Activated naive CD4-positive, alpha-beta T cell treated with anti-CD3 and anti-CD28 coated beads for 36 hours (primary cell): ENCODE data around the gene MRPL49. TPM values are rescaled to one million over a fixed set of nuclear protein-coding genes. Genes with fewer than 3 reads are reported as not detected.
"Not testable (repeated sequence)": the region's sequence is repeated elsewhere in the genome, so short reads cannot be mapped to it uniquely, and the experiment has no call there.

Experiments used
- CTCF ChIA-PET: fragments of 350-600 bp; sonication (Branson Sonifier 250); formaldehyde crosslinking; loops from one replicate; lab custom pipeline; 2021; ENCODE audit warnings: antibody characterized with exemption; lab: Charles Lee
- DNase-seq: peaks from one replicate; pipeline ENCODE4 v3.0.0-alpha.2; 2020
- H3K27ac Mint-ChIP-seq: one replicate; pipeline ENCODE4 v1.8.0; 2021; ENCODE audit warnings: mild to moderate bottlenecking, mixed read lengths
- H3K27me3 Mint-ChIP-seq: one replicate; pipeline ENCODE4 v1.8.0; 2021; ENCODE audit warnings: low read depth, mixed read lengths
- H3K36me3 Mint-ChIP-seq: one replicate; pipeline ENCODE4 v1.8.0; 2021; ENCODE audit warnings: low read depth, mixed read lengths
- H3K4me1 Mint-ChIP-seq: one replicate; pipeline ENCODE4 v1.8.0; 2021; ENCODE audit warnings: low read depth, mixed read lengths
- H3K4me3 Mint-ChIP-seq: one replicate; pipeline ENCODE4 v1.8.0; 2021; ENCODE audit warnings: mild to moderate bottlenecking, moderate library complexity, mixed read lengths
- H3K9me3 Mint-ChIP-seq: one replicate; pipeline ENCODE4 v1.8.0; 2021; ENCODE audit warnings: mixed read lengths
- intact Hi-C: fragments of 100-400 bp; cut with micrococcal nuclease; formaldehyde crosslinking; loops from one replicate; pipeline ENCODE4 v1.15.1; 2023
- total RNA-seq, 2 experiments: library from RNA; stranded (reverse); gene quantifications; one replicate each; pipeline ENCODE4 v1.2.3, GENCODE V29; 2021

Gene MRPL49
- total RNA-seq, 2 experiments from 2014 or later = 49.3 to 51.6 TPM

GRCh38 chr11:65113839-65114238 lies 8.3 kb upstream of the MRPL49 start:
- Mint-ChIP-seq H3K4me3 (no peak overlapping the region), H3K27ac (no peak overlapping the region), H3K4me1 (peaks cover 62% of the 10 kb centered on the region), H3K27me3 (no peaks in the 10 kb centered on the region), H3K9me3 (no peaks in the 10 kb centered on the region), H3K36me3 (peaks cover 14% of the 10 kb centered on the region)
- no peak for DNase-seq
- CTCF ChIA-PET = interaction anchor here (0.5 to 4.1 kb wide), 4 partner anchors 16 to 598 kb away, joined by 3 to 41 read pairs (median 4); partner anchors contain the start of genes SNX15 and VPS51
- intact Hi-C loops = loop anchor here (5.0 kb wide), 2 partner anchors 148 to 218 kb away; partner anchors contain the start of genes DPF2 and POLA2

GRCh38 chr11:65114538-65115171 lies 7.5 kb upstream of the MRPL49 start:
- Mint-ChIP-seq H3K9me3 (no peaks in the 10 kb centered on the region), H3K27me3 (no peaks in the 10 kb centered on the region), H3K4me1 (peaks cover 64% of the 10 kb centered on the region), H3K4me3 (no peak overlapping the region), H3K27ac (no peak overlapping the region), H3K36me3 (peaks cover 16% of the 10 kb centered on the region)
- CTCF ChIA-PET = interaction anchor here (0.5 to 0.7 kb wide), 3 partner anchors 65 to 597 kb away, joined by 3 read pairs; no protein-coding TSS in a partner anchor
- DNase-seq = no peak
- intact Hi-C loops = loop anchor here (5.0 kb wide), 3 partner anchors 142 to 218 kb away; partner anchors contain the start of genes DPF2, MAJIN and POLA2

GRCh38 chr11:65115361-65116082 lies 6.6 kb upstream of the MRPL49 start:
- H3K36me3 Mint-ChIP-seq = peaks cover 23% of the 10 kb centered on the region
- no peaks in the 10 kb centered on the region for H3K27me3 Mint-ChIP-seq
- CTCF ChIA-PET = interaction anchor here (0.7 to 2.7 kb wide), 5 partner anchors 20 to 324 kb away, joined by 3 to 14 read pairs (median 3); partner anchors contain the start of gene ARL2
- H3K4me3 Mint-ChIP-seq = peak overlapping the region; percentile 87
- peaks cover 66% of the 10 kb centered on the region for H3K4me1 Mint-ChIP-seq
- H3K9me3 Mint-ChIP-seq = no peaks in the 10 kb centered on the region
- no peak for DNase-seq
- H3K27ac Mint-ChIP-seq = no peak overlapping the region
- intact Hi-C loops = loop anchor here (2.0 to 5.0 kb wide), 3 partner anchors 143 to 337 kb away; partner anchors contain the start of genes ATG2A, MAJIN and SF1

GRCh38 chr11:65116370-65117205 lies 5.5 kb upstream of the MRPL49 start:
- H3K27me3 Mint-ChIP-seq = no peaks in the 10 kb centered on the region
- H3K27ac Mint-ChIP-seq = peak overlapping the region; percentile 87
- H3K4me1 Mint-ChIP-seq = peaks cover 65% of the 10 kb centered on the region
- H3K36me3 Mint-ChIP-seq = peaks cover 29% of the 10 kb centered on the region
- no peaks in the 10 kb centered on the region for H3K9me3 Mint-ChIP-seq
- CTCF ChIA-PET = interaction anchor here (0.7 to 2.7 kb wide), 6 partner anchors 15 to 325 kb away, joined by 3 to 14 read pairs (median 4); partner anchors contain the start of gene ARL2
- H3K4me3 Mint-ChIP-seq = peak overlapping the region; percentile 87
- peak; percentile 68 for DNase-seq
- intact Hi-C loops = loop anchor here (1.0 to 5.0 kb wide), 9 partner anchors 18 to 338 kb away; partner anchors contain the start of genes ATG2A, CDCA5, MAJIN and SF1

- CTCF ChIA-PET = interaction anchor here (0.6 to 2.7 kb wide), 10 partner anchors 14 to 383 kb away, joined by 3 to 14 read pairs (median 4); partner anchors contain the start of gene ARL2
- peaks cover 66% of the 10 kb centered on the region for H3K4me1 Mint-ChIP-seq
- H3K36me3 Mint-ChIP-seq = peaks cover 36% of the 10 kb centered on the region
- intact Hi-C loops = loop anchor here (1.0 to 5.0 kb wide), 10 partner anchors 7 to 339 kb away; partner anchors contain the start of genes ATG2A, CDCA5, MAJIN and SF1
- peak; percentile 100 for DNase-seq
- H3K9me3 Mint-ChIP-seq = no peaks in the 10 kb centered on the region
- H3K4me3 Mint-ChIP-seq = peak within 1 kb of the TSS; percentile 87
- peak within 1 kb of the TSS; percentile 87 for H3K27ac Mint-ChIP-seq
- H3K27me3 Mint-ChIP-seq = no peaks in the 10 kb centered on the region
These were observed 4.7 kb upstream of the MRPL49 start, which contains the start of gene ZNHIT2 for GRCh38 chr11:65117206-65118096. TSS of gene ZNHIT2 (minus strand) at chr11:65117701. CDS start at chr11:65117653, 48 bp downstream.

GRCh38 chr11:65118097-65118837 lies 3.9 kb upstream of the MRPL49 start:
- Mint-ChIP-seq H3K4me1 (peaks cover 69% of the 10 kb centered on the region), H3K27me3 (no peaks in the 10 kb centered on the region), H3K36me3 (peaks cover 36% of the 10 kb centered on the region), H3K27ac (peak overlapping the region; percentile 80), H3K9me3 (no peaks in the 10 kb centered on the region), H3K4me3 (peak overlapping the region; percentile 87)
- CTCF ChIA-PET = interaction anchor here (0.7 to 2.0 kb wide), 8 partner anchors 11 to 452 kb away, joined by 3 to 8 read pairs (median 3); partner anchors contain the start of gene ZNRD2
- intact Hi-C loops = loop anchor here (1.0 to 5.0 kb wide), 2 partner anchors 8 to 146 kb away; partner anchors contain the start of gene MAJIN
- DNase-seq = no peak

- not testable (repeated sequence) for H3K27me3 Mint-ChIP-seq, H3K9me3 Mint-ChIP-seq, DNase-seq, H3K4me3 Mint-ChIP-seq
- H3K36me3 Mint-ChIP-seq = peaks cover 36% of the 10 kb centered on the region
- intact Hi-C loops = loop anchor here (1.0 to 5.0 kb wide), 2 partner anchors 9 to 147 kb away; partner anchors contain the start of gene MAJIN
- CTCF ChIA-PET = interaction anchor here (0.7 to 2.0 kb wide), 6 partner anchors 9 to 452 kb away, joined by 3 to 8 read pairs (median 3); partner anchors contain the start of gene ZNRD2
- peaks cover 66% of the 10 kb centered on the region for H3K4me1 Mint-ChIP-seq
- peak overlapping the region; percentile 99 for H3K27ac Mint-ChIP-seq
These were observed 3.0 kb upstream of the MRPL49 start for GRCh38 chr11:65118891-65119669.

GRCh38 chr11:65119670-65119995 lies 2.5 kb upstream of the MRPL49 start:
- peaks cover 68% of the 10 kb centered on the region for H3K4me1 Mint-ChIP-seq
- H3K27ac Mint-ChIP-seq = peak overlapping the region; percentile 99
- intact Hi-C loops = loop anchor here (5.0 kb wide), 1 partner anchor 147 kb away; the partner anchor contains the start of gene MAJIN
- H3K27me3 Mint-ChIP-seq = no peaks in the 10 kb centered on the region
- DNase-seq = no peak
- H3K4me3 Mint-ChIP-seq = peak overlapping the region; percentile 42
- H3K36me3 Mint-ChIP-seq = peaks cover 39% of the 10 kb centered on the region
- CTCF ChIA-PET = interaction anchor here (0.9 to 2.0 kb wide), 2 partner anchors 9 to 272 kb away, joined by 3 to 8 read pairs; no protein-coding TSS in a partner anchor
- no peaks in the 10 kb centered on the region for H3K9me3 Mint-ChIP-seq

GRCh38 chr11:65120831-65121230 lies 1.3 kb upstream of the MRPL49 start:
- H3K36me3 Mint-ChIP-seq = peaks cover 38% of the 10 kb centered on the region
- H3K9me3 Mint-ChIP-seq = no peaks in the 10 kb centered on the region
- H3K27ac Mint-ChIP-seq = peak overlapping the region; percentile 99
- peak overlapping the region; percentile 99 for H3K4me3 Mint-ChIP-seq
- CTCF ChIA-PET = interaction anchor here (1.0 to 2.8 kb wide), 2 partner anchors 9 to 335 kb away, joined by 3 to 24 read pairs; partner anchors contain the start of gene TM7SF2
- intact Hi-C loops = no loop called here
- no peaks in the 10 kb centered on the region for H3K27me3 Mint-ChIP-seq
- DNase-seq = no peak
- peaks cover 59% of the 10 kb centered on the region for H3K4me1 Mint-ChIP-seq
